GM12878 (cell line): ENCODE results near the gene ZNF554. TPM values are rescaled to one million over a fixed set of nuclear protein-coding genes. Genes with fewer than 3 reads are reported as not detected.
A peak's percentile ranks its signal among the peaks of the same experiment; 100 is the strongest.

Experiments used
- BCL11A ChIP-seq: IDR thresholded peaks from 2 replicates; pipeline ENCODE4 v1.6.1; 2011; ENCODE audit warnings: low read depth, low read length
- BHLHE40 ChIP-seq, 2 experiments: fragments of 450-650 bp in 1 of 2; IDR thresholded peaks; 2 replicates each; pipeline ENCODE4 v1.6.1; 2011 to 2017; ENCODE audit warnings: low read depth in 2 of 2, borderline replicate concordance in 1 of 2, improper control_type of control experiment in 1 of 2, low read length in 1 of 2, mild to moderate bottlenecking in 1 of 2
- CREM ChIP-seq: IDR thresholded peaks from 2 replicates; pipeline ENCODE4 v1.6.1; 2014; ENCODE audit warnings: antibody characterized with exemption, low read depth
- DPF2 ChIP-seq: fragments of 450-650 bp; IDR thresholded peaks from 2 replicates; pipeline ENCODE4 v1.6.1; 2017; ENCODE audit warnings: mild to moderate bottlenecking
- JUNB ChIP-seq: IDR thresholded peaks from 2 replicates; pipeline ENCODE4 v1.6.1; 2016; ENCODE audit warnings: antibody characterized with exemption, mild to moderate bottlenecking
- MEF2B ChIP-seq: fragments of 450-650 bp; IDR thresholded peaks from 2 replicates; pipeline ENCODE4 v1.6.1; 2018; ENCODE audit warnings: mild to moderate bottlenecking, moderate library complexity; ENCODE audit not compliant: partially characterized antibody, poor library complexity, severe bottlenecking
- NFXL1 ChIP-seq: fragments of 450-650 bp; IDR thresholded peaks from 2 replicates; pipeline ENCODE4 v1.6.1; 2017; ENCODE audit warnings: antibody characterized with exemption, mild to moderate bottlenecking, borderline replicate concordance
- POLR2AphosphoS2 ChIP-seq: IDR thresholded peaks from 2 replicates; pipeline ENCODE4 v1.6.1; 2011; ENCODE audit warnings: low read depth, mild to moderate bottlenecking, low read length, improper control_type of control experiment, moderate library complexity
- POU2F2 ChIP-seq: IDR thresholded peaks from 3 replicates; pipeline ENCODE4 v1.6.1; 2011; ENCODE audit warnings: low read depth, mild to moderate bottlenecking, low read length, borderline replicate concordance
- SP1 ChIP-seq: IDR thresholded peaks from one replicate; pipeline ENCODE4 v1.6.1; 2011; ENCODE audit warnings: low read depth, low read length
- SPI1 ChIP-seq: IDR thresholded peaks from 2 replicates; pipeline ENCODE4 v1.6.1; 2011; ENCODE audit warnings: low read depth, mild to moderate bottlenecking, low read length, moderate library complexity, borderline replicate concordance; ENCODE audit not compliant: insufficient read depth
- STAT1 ChIP-seq: fragments of 450-650 bp; conservative IDR thresholded peaks from 2 replicates; pipeline ENCODE4 v1.6.1; 2014; ENCODE audit warnings: antibody characterized with exemption, mild to moderate bottlenecking
- ZNF384 ChIP-seq: IDR thresholded peaks from 2 replicates; pipeline ENCODE4 v1.6.1; 2012; ENCODE audit warnings: low read depth, mild to moderate bottlenecking, low read length, improper control_type of control experiment, borderline replicate concordance
- polyA plus RNA-seq, 11 experiments: library from polyadenylated mRNA; depleted of rRNA in 4 of 11; unstranded in 6 of 11; stranded (reverse) in 5 of 11; fragments of >200 nt; fragmentation: Nextera tagmentation in 4 of 11; fragmentation: Illumina TruSeq in 1 of 11; extraction: Ambion mirVana in 4 of 11; extraction: Trizol in 1 of 11; gene quantifications; 1 replicate in 1 of 11; 2 replicates in 10 of 11; pipeline versions ENCODE4 v1.2.1 to v1.2.3, GENCODE V29; 2011 to 2016; ENCODE audit warnings: inconsistent platforms in 2 of 11, missing spikeins in 2 of 11, low read depth in 1 of 11
- total RNA-seq, 4 experiments: library from RNA; depleted of rRNA in 3 of 4; stranded (reverse); fragments of >200 nt in 3 of 4; fragmentation: Illumina TruSeq in 1 of 4; extraction: Trizol in 1 of 4; gene quantifications; 2 replicates each; pipeline versions ENCODE4 v1.2.1 to v1.2.3, GENCODE V29; 2013 to 2021
- TF ChIP-seq, protein P1 (sequence below), 3 experiments: IDR thresholded peaks in 2 of 3; conservative IDR thresholded peaks in 1 of 3; 2 replicates each; pipeline ENCODE4 v1.5.1; 2011; ENCODE audit warnings: low read depth in 3 of 3, low read length in 3 of 3, mild to moderate bottlenecking in 3 of 3, control low read depth in 2 of 3, moderate library complexity in 2 of 3, inconsistent platforms in 1 of 3, mixed read lengths in 1 of 3; ENCODE audit not compliant: control insufficient read depth in 2 of 3, insufficient read depth in 1 of 3; ENCODE audit errors: extremely low read depth in 1 of 3
- TF ChIP-seq, protein P2 (sequence below): fragments of 450-650 bp; IDR thresholded peaks from 2 replicates; pipeline ENCODE4 v1.6.1; 2017; ENCODE audit warnings: low read depth, mild to moderate bottlenecking, moderate library complexity
- TF ChIP-seq, protein P3 (sequence below): fragments of 450-650 bp; IDR thresholded peaks from 2 replicates; pipeline ENCODE4 v1.6.1; 2018; ENCODE audit warnings: mild to moderate bottlenecking, low read depth, moderate library complexity; ENCODE audit not compliant: partially characterized antibody
- TF ChIP-seq, protein P4 (sequence below): fragments of 450-650 bp; IDR thresholded peaks from 2 replicates; pipeline ENCODE4 v1.6.1; 2017; ENCODE audit warnings: mild to moderate bottlenecking, moderate library complexity

The ZNF554 gene
- total and polyA plus RNA-seq, 10 of the 15 experiments (the other 5 are each of a cell fraction or from before 2014, with no cell fraction given) = 0.19 to 2.1 (median 1.4) TPM

DNA sequence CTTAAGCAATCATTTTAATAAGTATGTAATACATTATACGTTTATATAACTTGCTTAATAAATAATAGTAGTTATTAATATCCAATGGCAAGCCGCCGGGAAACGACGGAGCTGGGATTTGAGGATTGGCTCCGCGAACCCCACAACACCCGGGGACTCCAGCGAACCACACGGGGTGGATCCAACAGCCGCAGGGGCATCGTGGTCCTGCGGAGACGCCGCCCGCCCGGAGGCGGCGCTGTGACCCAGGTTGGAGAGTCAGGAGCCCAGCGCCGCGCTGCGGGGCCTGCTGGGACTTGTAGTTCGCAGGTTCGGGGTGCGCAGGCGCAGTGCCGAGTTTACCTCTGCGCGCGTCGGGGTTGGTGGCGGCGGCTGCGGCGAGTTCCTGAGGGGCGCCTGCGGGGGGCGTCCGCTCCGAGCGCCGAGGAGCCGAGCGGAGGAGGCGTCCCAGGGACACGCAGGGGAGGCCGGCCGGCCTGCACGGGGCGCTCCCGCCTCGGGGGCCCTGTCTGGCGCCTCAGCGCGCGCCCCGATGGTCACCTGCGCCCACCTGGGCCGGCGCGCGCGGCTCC lies at the start of gene ZNF554 (continued):
- TF ChIP-seq, protein P1, sequence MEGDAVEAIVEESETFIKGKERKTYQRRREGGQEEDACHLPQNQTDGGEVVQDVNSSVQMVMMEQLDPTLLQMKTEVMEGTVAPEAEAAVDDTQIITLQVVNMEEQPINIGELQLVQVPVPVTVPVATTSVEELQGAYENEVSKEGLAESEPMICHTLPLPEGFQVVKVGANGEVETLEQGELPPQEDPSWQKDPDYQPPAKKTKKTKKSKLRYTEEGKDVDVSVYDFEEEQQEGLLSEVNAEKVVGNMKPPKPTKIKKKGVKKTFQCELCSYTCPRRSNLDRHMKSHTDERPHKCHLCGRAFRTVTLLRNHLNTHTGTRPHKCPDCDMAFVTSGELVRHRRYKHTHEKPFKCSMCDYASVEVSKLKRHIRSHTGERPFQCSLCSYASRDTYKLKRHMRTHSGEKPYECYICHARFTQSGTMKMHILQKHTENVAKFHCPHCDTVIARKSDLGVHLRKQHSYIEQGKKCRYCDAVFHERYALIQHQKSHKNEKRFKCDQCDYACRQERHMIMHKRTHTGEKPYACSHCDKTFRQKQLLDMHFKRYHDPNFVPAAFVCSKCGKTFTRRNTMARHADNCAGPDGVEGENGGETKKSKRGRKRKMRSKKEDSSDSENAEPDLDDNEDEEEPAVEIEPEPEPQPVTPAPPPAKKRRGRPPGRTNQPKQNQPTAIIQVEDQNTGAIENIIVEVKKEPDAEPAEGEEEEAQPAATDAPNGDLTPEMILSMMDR (IDR thresholded peaks at IDR 0.05 in 2 of 3, conservative IDR thresholded peaks at IDR 0.05 in 1 of 3; ENCODE audit: control insufficient read depth in 2 of 3, extremely low read depth in 1 of 3, insufficient read depth in 1 of 3, low read depth in 3 of 3, low read length in 3 of 3) = peak; percentile 97 to 98 (median 98)
- TF ChIP-seq, protein P2, sequence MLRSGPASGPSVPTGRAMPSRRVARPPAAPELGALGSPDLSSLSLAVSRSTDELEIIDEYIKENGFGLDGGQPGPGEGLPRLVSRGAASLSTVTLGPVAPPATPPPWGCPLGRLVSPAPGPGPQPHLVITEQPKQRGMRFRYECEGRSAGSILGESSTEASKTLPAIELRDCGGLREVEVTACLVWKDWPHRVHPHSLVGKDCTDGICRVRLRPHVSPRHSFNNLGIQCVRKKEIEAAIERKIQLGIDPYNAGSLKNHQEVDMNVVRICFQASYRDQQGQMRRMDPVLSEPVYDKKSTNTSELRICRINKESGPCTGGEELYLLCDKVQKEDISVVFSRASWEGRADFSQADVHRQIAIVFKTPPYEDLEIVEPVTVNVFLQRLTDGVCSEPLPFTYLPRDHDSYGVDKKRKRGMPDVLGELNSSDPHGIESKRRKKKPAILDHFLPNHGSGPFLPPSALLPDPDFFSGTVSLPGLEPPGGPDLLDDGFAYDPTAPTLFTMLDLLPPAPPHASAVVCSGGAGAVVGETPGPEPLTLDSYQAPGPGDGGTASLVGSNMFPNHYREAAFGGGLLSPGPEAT = no peak
- TF ChIP-seq JUNB (no peak), SP1 (peak; percentile 78), BCL11A (0 out of 2 replicates have a peak, but pooled peaks have one; percentile 10), BHLHE40 (IDR thresholded peaks at IDR 0.05; ENCODE audit: borderline replicate concordance in 1 of 2, low read depth in 2 of 2, low read length in 1 of 2) (peak in 1 of 2 experiments; percentile 75; a peak in 2 of 4 replicates), STAT1 (peak; percentile 85; the same call in 1 of the 2 replicates), POU2F2 (peak; percentile 76; the same call in 2 of the 3 replicates), MEF2B (no peak), CREM (peak; percentile 92), DPF2 (peak; percentile 73; the same call in 1 of the 2 replicates), ZNF384 (no peak), NFXL1 (0 out of 2 replicates have a peak, but pooled peaks have one; percentile 24), POLR2AphosphoS2 (no peak), SPI1 (no peak)
- TF ChIP-seq, protein P3, sequence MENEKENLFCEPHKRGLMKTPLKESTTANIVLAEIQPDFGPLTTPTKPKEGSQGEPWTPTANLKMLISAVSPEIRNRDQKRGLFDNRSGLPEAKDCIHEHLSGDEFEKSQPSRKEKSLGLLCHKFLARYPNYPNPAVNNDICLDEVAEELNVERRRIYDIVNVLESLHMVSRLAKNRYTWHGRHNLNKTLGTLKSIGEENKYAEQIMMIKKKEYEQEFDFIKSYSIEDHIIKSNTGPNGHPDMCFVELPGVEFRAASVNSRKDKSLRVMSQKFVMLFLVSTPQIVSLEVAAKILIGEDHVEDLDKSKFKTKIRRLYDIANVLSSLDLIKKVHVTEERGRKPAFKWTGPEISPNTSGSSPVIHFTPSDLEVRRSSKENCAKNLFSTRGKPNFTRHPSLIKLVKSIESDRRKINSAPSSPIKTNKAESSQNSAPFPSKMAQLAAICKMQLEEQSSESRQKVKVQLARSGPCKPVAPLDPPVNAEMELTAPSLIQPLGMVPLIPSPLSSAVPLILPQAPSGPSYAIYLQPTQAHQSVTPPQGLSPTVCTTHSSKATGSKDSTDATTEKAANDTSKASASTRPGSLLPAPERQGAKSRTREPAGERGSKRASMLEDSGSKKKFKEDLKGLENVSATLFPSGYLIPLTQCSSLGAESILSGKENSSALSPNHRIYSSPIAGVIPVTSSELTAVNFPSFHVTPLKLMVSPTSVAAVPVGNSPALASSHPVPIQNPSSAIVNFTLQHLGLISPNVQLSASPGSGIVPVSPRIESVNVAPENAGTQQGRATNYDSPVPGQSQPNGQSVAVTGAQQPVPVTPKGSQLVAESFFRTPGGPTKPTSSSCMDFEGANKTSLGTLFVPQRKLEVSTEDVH = no peak
- TF ChIP-seq, protein P4, sequence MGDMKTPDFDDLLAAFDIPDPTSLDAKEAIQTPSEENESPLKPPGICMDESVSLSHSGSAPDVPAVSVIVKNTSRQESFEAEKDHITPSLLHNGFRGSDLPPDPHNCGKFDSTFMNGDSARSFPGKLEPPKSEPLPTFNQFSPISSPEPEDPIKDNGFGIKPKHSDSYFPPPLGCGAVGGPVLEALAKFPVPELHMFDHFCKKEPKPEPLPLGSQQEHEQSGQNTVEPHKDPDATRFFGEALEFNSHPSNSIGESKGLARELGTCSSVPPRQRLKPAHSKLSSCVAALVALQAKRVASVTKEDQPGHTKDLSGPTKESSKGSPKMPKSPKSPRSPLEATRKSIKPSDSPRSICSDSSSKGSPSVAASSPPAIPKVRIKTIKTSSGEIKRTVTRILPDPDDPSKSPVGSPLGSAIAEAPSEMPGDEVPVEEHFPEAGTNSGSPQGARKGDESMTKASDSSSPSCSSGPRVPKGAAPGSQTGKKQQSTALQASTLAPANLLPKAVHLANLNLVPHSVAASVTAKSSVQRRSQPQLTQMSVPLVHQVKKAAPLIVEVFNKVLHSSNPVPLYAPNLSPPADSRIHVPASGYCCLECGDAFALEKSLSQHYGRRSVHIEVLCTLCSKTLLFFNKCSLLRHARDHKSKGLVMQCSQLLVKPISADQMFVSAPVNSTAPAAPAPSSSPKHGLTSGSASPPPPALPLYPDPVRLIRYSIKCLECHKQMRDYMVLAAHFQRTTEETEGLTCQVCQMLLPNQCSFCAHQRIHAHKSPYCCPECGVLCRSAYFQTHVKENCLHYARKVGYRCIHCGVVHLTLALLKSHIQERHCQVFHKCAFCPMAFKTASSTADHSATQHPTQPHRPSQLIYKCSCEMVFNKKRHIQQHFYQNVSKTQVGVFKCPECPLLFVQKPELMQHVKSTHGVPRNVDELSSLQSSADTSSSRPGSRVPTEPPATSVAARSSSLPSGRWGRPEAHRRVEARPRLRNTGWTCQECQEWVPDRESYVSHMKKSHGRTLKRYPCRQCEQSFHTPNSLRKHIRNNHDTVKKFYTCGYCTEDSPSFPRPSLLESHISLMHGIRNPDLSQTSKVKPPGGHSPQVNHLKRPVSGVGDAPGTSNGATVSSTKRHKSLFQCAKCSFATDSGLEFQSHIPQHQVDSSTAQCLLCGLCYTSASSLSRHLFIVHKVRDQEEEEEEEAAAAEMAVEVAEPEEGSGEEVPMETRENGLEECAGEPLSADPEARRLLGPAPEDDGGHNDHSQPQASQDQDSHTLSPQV = peak; percentile 70; the same call in 1 of the 2 replicates
